Left ventricle myocardium inferior (tissue), 1 donor: ENCODE results near the gene MRPS34. TPM values are rescaled to one million over a fixed set of nuclear protein-coding genes. Genes with fewer than 3 reads are reported as not detected.

ENCODE experiments used
- DNase-seq: peaks from one replicate; pipeline ENCODE4 v3.0.0-alpha.2; 2020
- H3K27ac ChIP-seq: fragments of 200-600 bp; replicated peaks from 2 replicates; pipeline ENCODE4 v1.8.0; 2021
- H3K27me3 ChIP-seq: fragments of 200-600 bp; 2 replicates; pipeline ENCODE4 v1.8.0; 2021; ENCODE audit warnings: low read depth
- H3K36me3 ChIP-seq: fragments of 200-600 bp; 2 replicates; pipeline ENCODE4 v1.8.0; 2021
- H3K4me1 ChIP-seq: fragments of 200-600 bp; 2 replicates; pipeline ENCODE4 v1.8.0; 2021
- H3K4me3 ChIP-seq: fragments of 200-600 bp; 2 replicates; pipeline ENCODE4 v1.8.0; 2021; ENCODE audit warnings: mild to moderate bottlenecking, moderate library complexity
- H3K9me3 ChIP-seq: fragments of 200-600 bp; replicated peaks from 2 replicates; pipeline ENCODE4 v1.8.0; 2021
- intact Hi-C: fragments of 100-400 bp; cut with micrococcal nuclease; formaldehyde crosslinking; loops from one replicate; pipeline ENCODE4 v1.11.0; 2022
- total RNA-seq: library from RNA; stranded (reverse); fragmentation: NEBNext Ultra II Directional; extraction: Animal tissue kit (Norgen Biotek cat#: 25700); gene quantifications from one replicate; pipeline ENCODE4 v1.2.1, GENCODE V29; 2021
- TF ChIP-seq, protein P1 (sequence below): fragments of 200-600 bp; IDR thresholded peaks from 2 replicates; pipeline ENCODE4 v1.8.0; 2021; ENCODE audit warnings: antibody characterized with exemption, mild to moderate bottlenecking, borderline replicate concordance
- donor health status: DM: no; HTN: yes; CAD: no; lungs with severe emphysema.

The MRPS34 gene
- total RNA-seq, 1 donor from 2014 or later: 78.0 TPM

DNA sequence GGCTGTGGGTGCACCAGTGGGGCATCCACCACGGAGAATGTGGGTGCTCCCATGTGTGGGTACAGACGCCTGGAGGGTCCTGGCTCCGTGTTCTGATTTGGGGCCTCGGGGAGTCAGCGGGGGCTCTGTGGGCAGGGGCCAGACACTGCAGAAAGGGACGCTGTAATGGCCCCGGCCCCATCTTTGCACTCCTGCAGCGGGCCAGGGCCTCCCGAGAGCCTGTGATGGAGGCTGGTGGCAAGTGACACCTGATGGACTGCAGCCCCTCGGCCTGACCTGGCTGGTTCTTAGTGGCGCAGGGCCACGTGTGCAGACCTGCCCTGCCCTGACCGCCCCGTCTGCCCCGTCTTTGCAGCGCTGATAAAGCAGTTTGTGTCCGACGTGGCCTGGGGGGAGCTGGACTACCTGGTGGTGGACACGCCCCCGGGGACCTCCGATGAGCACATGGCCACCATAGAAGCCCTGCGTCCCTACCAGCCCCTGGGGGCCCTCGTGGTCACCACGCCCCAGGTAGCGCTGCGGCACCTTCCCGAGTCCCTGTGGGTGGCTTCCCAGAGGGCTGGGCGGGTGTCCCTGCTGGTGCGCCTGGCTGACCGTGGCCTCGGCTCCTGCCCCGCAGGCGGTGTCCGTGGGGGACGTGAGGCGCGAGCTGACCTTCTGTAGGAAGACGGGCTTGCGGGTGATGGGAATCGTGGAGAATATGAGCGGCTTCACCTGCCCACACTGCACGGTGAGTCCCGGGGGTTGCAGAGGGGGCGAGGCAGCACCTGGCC is 14.6 kb upstream of the MRPS34 start:
- Histone ChIP-seq H3K9me3 (no peaks in the 10 kb centered on the region), H3K36me3 (peaks cover 42% of the 10 kb centered on the region), H3K4me1 (peaks cover 35% of the 10 kb centered on the region), H3K27ac (no peak overlapping the region), H3K27me3 (no peaks in the 10 kb centered on the region), H3K4me3 (no peak overlapping the region)
- peak; percentile 11 for DNase-seq
- intact Hi-C loops: no loop called here
- TF ChIP-seq, protein P1, sequence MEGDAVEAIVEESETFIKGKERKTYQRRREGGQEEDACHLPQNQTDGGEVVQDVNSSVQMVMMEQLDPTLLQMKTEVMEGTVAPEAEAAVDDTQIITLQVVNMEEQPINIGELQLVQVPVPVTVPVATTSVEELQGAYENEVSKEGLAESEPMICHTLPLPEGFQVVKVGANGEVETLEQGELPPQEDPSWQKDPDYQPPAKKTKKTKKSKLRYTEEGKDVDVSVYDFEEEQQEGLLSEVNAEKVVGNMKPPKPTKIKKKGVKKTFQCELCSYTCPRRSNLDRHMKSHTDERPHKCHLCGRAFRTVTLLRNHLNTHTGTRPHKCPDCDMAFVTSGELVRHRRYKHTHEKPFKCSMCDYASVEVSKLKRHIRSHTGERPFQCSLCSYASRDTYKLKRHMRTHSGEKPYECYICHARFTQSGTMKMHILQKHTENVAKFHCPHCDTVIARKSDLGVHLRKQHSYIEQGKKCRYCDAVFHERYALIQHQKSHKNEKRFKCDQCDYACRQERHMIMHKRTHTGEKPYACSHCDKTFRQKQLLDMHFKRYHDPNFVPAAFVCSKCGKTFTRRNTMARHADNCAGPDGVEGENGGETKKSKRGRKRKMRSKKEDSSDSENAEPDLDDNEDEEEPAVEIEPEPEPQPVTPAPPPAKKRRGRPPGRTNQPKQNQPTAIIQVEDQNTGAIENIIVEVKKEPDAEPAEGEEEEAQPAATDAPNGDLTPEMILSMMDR: no peak

DNA sequence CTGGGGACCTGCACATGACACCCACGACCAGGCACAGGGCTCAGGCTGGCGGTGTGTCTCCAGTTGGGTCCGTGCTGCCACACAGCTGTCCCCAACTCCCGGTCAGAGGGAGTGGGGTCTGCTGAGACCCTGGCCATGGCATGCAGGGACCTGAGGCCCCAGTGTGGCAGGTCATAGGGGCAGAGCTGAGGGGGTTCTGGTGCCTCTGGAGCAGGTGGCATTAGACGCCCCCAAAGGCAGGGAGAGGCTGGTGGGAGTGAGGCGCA is 14.1 kb upstream of the MRPS34 start:
- Histone ChIP-seq H3K27ac (no peak overlapping the region), H3K4me1 (peaks cover 38% of the 10 kb centered on the region), H3K4me3 (no peak overlapping the region), H3K27me3 (no peaks in the 10 kb centered on the region), H3K36me3 (peaks cover 40% of the 10 kb centered on the region), H3K9me3 (no peaks in the 10 kb centered on the region)
- TF ChIP-seq, protein P1: no peak
- intact Hi-C loops: no loop called here
- DNase-seq: no peak

DNA sequence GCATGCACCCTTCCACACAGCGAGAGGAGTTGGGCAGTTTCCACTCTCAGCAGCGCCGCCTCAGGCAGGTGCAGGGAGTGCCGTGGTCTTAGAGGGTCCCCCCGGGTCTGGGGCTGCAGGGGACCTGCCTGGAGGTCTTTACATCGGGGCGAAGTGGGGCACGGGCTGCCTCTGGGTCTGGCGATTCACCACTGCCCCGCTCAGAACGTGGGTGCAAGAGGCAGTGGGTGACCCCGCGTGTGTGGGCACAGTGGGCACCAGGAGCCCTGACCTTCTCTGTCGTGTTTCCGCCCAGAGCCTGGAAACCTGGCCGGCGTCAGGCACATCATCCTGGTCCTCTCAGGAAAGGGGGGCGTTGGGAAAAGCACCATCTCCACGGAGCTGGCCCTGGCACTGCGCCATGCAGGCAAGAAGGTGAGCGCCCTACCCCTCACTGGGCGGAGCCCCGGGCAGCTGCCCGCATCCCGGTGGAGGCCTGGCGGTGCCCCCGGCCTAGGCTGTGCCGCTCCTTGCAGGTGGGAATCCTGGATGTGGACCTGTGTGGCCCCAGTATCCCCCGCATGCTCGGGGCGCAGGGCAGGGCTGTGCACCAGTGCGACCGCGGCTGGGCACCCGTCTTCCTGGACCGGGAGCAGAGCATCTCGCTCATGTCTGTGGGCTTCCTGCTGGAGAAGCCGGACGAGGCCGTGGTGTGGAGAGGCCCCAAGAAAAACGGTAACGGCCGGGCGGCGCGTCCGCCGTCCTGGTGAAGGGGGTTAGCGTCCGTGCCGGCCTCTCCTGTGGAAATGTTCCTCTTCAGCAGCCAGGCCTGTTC is 13.5 kb upstream of the MRPS34 start:
- Histone ChIP-seq H3K27ac (no peak overlapping the region), H3K9me3 (no peaks in the 10 kb centered on the region), H3K36me3 (peaks cover 38% of the 10 kb centered on the region), H3K27me3 (no peaks in the 10 kb centered on the region), H3K4me3 (no peak overlapping the region), H3K4me1 (peaks cover 43% of the 10 kb centered on the region)
- TF ChIP-seq, protein P1: no peak
- DNase-seq: peak; percentile 13
- intact Hi-C loops: no loop called here

DNA sequence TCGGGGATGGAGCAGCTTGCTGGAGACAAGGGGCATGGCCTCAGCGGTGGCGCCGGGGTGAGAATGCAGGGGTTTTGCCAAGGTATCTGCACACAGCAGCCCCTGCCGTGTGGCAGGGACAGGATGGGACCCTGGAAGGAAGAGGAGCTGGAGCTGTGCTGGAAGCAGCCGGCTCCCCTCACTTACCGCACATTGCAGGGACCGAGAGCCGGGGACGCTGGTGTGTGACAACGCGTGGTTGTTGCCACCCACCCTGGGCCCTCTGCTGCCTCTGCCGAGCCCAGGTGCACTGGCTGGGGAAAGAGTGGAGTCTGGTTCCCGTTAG is 12.9 kb upstream of the MRPS34 start:
- Histone ChIP-seq H3K4me1 (peaks cover 50% of the 10 kb centered on the region), H3K36me3 (peaks cover 40% of the 10 kb centered on the region), H3K27me3 (no peaks in the 10 kb centered on the region), H3K9me3 (no peaks in the 10 kb centered on the region), H3K27ac (no peak overlapping the region), H3K4me3 (no peak overlapping the region)
- DNase-seq: peak; percentile 8
- intact Hi-C loops: no loop called here
- TF ChIP-seq, protein P1: no peak

DNA sequence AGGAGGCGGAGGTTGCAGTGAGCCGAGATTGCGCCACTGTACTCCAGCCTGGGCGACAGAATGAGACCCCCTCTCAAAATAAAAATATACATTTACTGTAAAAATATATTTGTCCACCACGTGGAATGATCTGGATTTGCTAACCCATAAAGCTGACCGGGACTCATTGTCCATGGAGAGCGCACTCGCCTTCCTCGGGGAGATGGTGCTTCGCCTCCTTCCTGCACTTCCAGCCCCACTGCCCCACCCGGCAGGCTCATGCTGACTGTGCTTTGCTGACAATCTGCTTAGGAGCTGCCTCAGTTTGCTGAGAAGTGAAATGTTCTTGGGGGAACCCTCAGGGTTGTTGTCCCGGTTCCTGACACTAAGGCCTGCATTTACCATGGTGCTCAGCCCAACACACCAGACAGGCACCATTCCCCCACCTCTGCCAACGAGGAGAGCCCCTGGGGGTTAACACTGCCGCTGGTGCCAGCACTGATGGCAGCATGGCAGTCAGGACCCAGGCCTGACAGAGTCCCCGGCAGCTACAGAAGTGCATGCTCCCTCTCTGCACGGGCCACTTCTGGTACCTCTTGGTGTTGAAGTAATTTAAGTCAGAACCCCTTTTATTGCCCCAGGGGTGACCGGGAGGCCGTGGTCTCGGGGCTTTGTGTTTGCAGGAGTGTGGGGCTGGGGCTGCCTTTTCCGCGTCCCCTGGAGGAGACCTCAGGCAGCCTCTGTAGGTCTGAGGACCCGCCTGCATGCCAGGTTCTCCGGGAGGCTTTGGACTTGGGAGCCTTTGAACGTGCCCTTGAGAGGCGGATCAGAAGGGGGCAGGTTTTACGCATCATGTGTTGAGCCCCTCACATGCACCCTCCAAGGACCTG is 12.3 kb upstream of the MRPS34 start:
- Histone ChIP-seq H3K27me3 (no peaks in the 10 kb centered on the region), H3K9me3 (no peaks in the 10 kb centered on the region), H3K4me3 (no peak overlapping the region), H3K36me3 (peaks cover 46% of the 10 kb centered on the region), H3K4me1 (peaks cover 56% of the 10 kb centered on the region), H3K27ac (no peak overlapping the region)
- TF ChIP-seq, protein P1: no peak
- peak; percentile 12 for DNase-seq
- intact Hi-C loops: no loop called here
